Activated naive CD8-positive, alpha-beta T cell treated with anti-CD3 and anti-CD28 coated beads, Interleukin-2, amount 50 U/mL, for 16 hours (primary cell): ENCODE measurements around the gene NRAS.
A peak's percentile ranks its signal among the peaks of the same experiment; 100 is the strongest.

Experiments used
- DNase-seq: peaks from one replicate; pipeline ENCODE4 v3.0.0-alpha.2; 2020; ENCODE audit warnings: low read depth, low spot score

The NRAS gene

DNA sequence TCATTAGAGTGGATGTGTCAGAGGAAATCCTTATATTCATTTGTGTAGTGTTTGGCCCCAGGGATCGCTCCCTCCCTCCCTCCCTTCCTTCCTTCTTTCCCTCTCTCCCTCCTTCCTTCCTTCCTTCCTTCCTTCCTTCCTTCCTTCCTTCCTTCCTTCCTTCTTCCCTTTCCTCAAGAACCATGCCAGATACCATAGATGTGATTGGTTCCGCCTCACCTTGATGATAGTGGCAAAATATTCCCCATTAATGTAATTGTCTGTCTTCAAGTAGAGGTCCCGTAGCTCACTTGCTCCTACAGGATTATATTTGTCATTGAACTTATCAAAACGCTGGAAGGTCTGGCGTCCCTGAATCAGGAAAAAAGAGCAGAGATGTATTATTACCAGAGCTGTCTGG, 38.9 kb downstream of the NRAS start:
- DNase-seq = no peak

DNA sequence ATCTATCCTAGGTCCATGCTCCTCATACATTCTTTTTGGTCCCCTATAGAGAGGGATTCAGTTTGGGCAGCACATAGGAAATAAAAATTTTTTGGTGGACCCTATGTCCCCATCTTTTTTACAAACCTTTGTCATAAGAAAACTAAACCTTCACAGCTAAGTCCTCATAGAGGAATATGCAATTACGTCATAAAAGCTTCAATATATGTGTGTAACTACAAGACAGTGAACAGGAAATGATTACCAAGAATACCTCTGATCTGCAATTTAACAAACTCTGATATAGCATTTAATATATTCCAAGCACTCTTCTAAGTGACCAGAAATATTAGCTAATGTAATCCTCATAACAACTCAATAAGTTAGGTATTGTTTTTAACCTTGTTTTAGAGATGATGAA, 40.5 kb downstream of the NRAS start:
- no peak for DNase-seq

DNA sequence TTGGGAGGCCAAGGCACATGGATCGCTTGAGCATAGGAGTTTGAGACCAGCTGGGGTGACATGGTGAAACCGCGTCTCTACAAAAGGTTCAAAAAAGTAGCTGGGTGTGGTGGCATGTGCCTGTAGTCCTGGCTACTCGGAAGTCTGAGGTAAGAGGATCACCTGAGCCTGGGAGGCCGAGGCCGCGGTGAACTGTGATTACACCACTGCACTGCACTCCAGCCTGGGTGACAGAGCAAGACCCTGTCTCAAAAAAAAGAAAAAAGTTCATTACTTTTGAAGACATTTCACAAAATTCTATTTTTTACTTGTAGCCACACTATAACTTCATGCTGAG, 44.7 kb downstream of the NRAS start:
- DNase-seq = no peak

DNA sequence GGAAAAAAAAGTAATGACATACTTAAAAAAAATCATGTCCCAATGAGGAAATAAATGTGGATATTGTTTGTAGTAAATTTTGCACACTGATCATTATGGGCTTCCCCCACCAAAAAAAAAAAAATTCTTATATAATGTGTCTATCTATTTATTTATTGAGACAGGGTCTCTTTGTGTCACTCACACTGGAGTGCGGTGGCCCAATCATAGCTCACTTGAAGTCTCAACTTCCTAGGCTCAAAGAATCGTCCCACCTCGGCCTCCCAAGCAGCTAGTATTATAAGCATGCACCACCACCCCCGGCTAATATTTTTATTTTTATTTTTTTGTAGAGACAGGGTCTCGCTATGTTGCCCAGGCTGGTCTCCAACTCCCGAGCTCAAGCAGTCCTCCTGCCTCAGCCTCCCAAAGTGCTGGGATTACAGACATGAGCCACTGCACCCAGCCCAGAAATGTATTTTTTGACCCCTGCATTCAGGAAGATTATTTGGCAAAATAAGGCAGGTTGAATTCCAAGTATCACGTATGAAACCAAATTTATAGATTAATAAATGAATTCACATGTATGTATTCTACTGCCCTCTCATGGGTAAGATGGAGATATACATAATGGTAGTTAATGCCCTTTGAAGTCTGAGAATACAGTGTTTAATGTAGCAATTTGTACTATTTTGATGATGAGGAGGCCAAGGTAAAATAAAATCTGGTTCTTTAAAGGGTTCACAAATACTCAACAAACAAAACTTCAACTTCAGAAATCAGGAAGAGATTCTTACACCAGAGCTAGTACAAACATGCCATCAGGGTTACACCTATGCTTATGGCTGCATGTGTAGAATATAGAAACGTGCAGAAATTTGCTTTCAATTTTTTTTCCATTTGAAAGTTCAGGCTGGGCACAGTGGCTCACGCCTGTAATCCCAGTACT, 45.3 kb downstream of the NRAS start:
- DNase-seq = no peak

DNA sequence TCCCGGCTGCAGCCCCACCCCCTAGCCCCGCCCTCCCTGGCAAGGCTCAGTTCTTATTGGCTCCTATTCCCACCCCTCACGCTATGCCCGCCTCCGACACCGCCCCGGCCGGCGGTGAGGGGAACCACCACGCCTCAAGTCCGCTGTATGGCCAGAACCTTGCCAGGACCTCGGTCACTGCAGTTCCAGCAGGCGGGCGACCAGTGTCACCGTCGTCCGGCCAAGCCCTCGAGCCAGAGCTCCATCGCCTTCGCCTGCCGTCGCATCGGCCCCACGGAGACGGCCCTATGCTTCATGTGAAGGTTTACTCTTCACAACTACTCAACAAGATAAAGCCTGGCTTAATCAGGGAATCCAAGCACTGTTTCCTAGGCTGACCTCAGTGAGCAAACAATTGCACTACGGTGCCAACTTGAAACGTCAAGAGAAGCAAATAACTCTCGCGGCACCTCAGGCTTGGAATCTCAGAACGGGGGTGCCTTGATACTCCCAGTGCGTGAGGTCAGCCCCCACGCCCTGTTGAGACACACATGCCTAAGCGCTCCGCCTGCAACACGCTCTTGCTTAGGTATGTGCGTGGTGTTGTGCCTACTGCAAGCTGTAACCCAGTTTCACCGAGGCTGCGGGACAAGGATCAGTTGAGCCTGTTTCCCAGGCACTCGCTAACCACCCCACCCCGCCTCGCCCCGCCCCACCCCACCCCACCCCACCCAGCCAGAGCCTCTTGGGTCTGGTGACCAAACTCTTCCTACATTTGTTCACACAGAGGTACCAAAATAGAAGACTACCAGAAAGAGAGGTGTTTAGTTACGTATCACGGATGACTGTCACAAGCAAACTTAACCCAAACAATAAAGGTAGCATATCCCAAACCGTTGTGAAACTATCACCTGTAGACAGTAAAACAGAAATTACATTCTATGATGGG, 46.2 kb downstream of the NRAS start:
- peak; percentile 83 for DNase-seq

DNA sequence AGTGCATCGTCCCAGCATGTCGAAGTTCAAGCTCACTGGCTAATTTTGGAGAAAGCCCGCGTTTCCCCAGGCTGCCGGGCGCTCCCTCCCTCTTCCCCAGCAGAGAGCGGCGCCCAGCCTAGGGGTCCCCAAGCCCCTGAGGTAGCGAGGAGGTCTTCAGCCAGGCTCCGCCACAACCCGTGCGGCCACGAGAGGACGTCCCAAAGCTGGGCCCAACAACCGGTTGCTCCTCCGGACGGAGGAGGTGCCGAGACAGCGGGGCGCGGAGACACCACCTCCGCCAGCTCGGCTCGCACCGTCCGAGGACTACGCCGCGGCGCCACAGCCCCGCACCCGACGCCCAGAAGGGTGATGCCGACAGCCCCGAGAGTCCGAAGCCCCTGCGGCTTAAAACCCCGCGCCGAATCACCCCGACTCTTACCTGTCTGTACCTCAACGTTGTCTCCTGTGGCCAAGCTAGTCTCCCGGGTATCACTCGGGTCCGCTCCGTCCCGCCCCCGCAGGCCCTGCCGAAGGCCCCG, 46.9 kb downstream of the NRAS start, which contains the start of gene DENND2C:
DENND2C (minus strand) TSS at position 488 of the 521 bp plus-strand sequence. CDS start 44,065 bp downstream, outside the sequence.
- DNase-seq = no peak

DNA sequence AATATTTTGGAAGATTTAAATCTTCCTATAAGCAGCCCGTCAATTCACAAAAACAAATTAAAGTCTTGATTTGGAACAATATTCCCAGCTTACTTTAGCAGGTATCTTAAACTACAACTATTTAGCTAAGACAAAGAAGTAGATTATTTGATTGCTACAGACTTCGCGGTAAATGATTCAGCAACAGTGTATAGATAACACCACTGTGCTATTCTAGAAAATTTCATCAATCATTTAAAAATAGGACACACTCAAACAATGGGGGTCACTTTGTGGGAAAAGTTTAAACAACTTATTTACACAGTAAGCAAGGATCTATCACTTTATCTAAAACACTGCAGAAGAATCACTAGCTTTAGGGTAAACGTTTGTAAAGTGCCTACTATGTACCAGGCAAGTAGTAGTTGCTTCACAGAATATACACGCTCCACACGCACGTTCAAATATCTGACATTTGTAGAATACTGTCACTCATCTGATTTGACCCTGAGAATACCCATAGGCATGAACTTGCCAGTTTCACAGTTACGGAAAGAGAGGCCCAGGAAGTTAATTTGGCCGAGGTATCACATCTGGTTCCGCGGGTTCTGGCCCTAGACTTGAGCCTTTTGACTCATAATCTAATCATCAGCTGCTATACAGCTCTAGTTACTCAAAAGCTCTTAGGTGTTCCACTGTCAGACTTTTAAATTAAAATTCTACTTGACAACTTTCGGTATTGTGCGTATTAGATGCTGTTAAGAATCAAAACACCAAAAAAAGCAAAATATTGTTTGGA, 47.6 kb downstream of the NRAS start:
- DNase-seq = no peak

DNA sequence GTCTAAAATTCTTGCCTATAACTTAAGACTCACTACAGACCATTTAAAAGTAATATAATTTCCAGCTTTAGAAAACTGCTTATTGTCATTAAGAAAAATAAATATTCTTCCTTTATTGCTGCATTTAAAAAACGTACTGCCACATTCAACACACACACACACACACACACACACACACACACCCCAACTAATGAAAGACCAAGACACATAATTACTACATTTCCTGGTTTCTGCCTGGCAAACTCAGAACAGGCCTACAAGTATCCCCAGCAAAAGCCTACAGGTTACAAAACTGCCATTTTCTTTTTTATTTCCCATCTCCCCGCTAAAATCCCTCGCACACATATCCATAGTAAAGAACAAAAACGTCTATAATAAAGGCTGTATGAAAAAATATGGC, 48.2 kb downstream of the NRAS start:
- no peak for DNase-seq

DNA sequence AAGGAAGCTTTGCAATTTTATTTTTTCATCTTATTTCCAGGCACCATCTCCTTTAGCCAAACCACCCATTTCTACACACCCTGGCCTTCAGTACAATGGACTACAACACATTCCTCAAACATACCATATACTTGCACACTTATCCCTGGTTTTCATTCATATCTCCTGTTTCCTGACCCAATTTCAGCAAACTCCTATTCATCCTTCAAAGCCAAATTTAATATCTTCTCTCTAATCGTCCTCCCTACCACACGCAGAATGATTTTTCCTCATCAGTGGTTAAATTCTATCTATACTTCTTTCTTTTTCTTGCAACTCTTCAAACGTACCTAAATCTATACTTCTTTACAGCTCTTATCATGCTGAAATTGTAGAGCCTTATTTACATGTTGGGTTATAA, 49.6 kb downstream of the NRAS start:
- no peak for DNase-seq

DNA sequence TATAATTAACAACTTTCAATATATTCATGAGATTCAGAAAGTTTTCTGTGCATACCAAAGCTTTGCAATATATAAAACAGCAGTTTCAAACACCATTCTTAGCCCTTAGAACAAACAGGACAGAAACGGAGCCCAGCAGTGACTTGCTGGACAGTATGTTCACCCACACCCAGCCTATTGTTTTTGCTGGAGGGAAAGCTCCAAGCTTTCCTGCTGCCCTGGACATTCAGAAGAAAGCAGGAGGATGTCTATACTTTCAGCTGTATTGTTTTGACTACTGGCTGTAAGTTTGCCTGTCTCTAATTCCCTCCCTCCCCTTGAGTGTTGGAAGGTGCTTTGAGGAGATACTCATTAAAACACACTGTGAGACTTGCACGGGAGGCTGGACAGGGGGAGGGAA, 56.3 kb downstream of the NRAS start:
- no peak for DNase-seq
